K562 (cell line): Measurements from ENCODE around the gene IGSF8.

ENCODE experiments used
- CBX8 ChIP-seq: fragments of 200-600 bp; sonication (generic); IDR thresholded peaks from 2 replicates; pipeline ENCODE4 v1.6.1; 2012; ENCODE audit warnings: borderline replicate concordance, mixed run types, low read depth, mild to moderate bottlenecking, moderate library complexity, mixed read lengths, low read length, control low read depth, inconsistent platforms; ENCODE audit not compliant: poor library complexity, severe bottlenecking; ENCODE audit errors: extremely low read depth
- EGR1 ChIP-seq: fragments of 450-650 bp; conservative IDR thresholded peaks from 2 replicates; pipeline ENCODE4 v1.6.1; 2017; ENCODE audit warnings: mild to moderate bottlenecking
- HDAC6 ChIP-seq: IDR thresholded peaks from 2 replicates; pipeline ENCODE4 v1.6.1; 2012; ENCODE audit warnings: low read depth, mild to moderate bottlenecking, control low read depth, inconsistent platforms, low read length, moderate library complexity
- HMG20B ChIP-seq: fragments of 250-450 bp; sonication (Bioruptor Pico); IDR thresholded peaks from 2 replicates; pipeline ENCODE4 v1.5.0; 2021; ENCODE audit warnings: mild to moderate bottlenecking
- RBFOX2 ChIP-seq: fragments of 200-400 bp; formaldehyde crosslinking; IDR thresholded peaks from 2 replicates; pipeline ENCODE4 v1.6.1; 2017; ENCODE audit warnings: low read depth, mild to moderate bottlenecking, low read length, moderate library complexity
- ZNF696 ChIP-seq: fragments of 250-450 bp; sonication (Bioruptor Pico); conservative IDR thresholded peaks from 2 replicates; pipeline ENCODE4 v1.4.0; 2020; ENCODE audit warnings: mild to moderate bottlenecking, moderate library complexity
- TF ChIP-seq, protein P1 (sequence below): fragments of 450-650 bp; IDR thresholded peaks from 2 replicates; pipeline ENCODE4 v1.6.1; 2016; ENCODE audit warnings: missing biosample characterization, missing genetic modification characterization
- TF ChIP-seq, protein P2 (sequence below): sonication (generic); formaldehyde crosslinking; IDR thresholded peaks from 2 replicates; pipeline ENCODE4 v1.4.0; 2020; ENCODE audit warnings: mild to moderate bottlenecking, missing genetic modification reagents

DNA sequence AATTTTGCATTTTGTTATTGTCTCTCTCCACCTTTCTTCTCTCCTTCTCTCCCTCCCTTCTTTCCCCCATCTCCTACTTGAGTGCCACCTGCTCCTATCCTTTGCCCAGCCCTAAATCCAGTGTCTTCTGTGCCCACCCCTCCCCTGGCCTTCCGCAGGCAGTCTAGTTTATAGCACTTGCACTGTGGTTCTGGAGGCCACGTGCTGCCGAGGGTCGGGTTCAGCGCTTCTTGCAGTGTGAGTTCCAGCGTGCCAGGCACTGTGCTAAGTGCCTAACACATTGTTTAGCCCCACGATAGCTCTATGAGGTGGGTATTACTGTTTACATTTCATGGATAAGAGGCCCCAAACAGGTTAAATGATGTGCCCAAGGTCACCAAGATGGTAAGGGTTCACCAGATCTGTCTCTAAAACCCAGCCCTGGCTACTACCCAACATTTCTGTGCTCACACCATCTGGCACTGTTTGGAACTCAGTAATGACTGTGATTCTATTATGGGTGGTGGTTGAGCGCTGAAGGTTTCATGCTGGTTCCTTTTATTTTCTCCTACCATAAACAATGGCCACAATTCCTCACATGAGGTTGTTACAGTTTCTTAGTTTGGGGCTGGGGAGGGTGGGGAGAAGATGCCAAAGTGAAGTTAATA, 38.9 kb upstream of the IGSF8 start:
- TF ChIP-seq HDAC6: no peak
- no peak for TF ChIP-seq ZNF696 (CRISPR knock-in tag)
- no peak for TF ChIP-seq CBX8
- no peak for TF ChIP-seq RBFOX2
- TF ChIP-seq, protein P1, sequence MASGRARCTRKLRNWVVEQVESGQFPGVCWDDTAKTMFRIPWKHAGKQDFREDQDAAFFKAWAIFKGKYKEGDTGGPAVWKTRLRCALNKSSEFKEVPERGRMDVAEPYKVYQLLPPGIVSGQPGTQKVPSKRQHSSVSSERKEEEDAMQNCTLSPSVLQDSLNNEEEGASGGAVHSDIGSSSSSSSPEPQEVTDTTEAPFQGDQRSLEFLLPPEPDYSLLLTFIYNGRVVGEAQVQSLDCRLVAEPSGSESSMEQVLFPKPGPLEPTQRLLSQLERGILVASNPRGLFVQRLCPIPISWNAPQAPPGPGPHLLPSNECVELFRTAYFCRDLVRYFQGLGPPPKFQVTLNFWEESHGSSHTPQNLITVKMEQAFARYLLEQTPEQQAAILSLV (tag): no peak
- no peak for TF ChIP-seq EGR1
- no peak for TF ChIP-seq HMG20B
- TF ChIP-seq, protein P2, sequence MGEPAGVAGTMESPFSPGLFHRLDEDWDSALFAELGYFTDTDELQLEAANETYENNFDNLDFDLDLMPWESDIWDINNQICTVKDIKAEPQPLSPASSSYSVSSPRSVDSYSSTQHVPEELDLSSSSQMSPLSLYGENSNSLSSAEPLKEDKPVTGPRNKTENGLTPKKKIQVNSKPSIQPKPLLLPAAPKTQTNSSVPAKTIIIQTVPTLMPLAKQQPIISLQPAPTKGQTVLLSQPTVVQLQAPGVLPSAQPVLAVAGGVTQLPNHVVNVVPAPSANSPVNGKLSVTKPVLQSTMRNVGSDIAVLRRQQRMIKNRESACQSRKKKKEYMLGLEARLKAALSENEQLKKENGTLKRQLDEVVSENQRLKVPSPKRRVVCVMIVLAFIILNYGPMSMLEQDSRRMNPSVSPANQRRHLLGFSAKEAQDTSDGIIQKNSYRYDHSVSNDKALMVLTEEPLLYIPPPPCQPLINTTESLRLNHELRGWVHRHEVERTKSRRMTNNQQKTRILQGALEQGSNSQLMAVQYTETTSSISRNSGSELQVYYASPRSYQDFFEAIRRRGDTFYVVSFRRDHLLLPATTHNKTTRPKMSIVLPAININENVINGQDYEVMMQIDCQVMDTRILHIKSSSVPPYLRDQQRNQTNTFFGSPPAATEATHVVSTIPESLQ (CRISPR knock-in tag): no peak
